Measurements from ENCODE around the gene TNS1. TPM values are rescaled to one million over a fixed set of nuclear protein-coding genes. Genes with fewer than 3 reads are reported as not detected.

Gene TNS1
- total RNA-seq, 1 experiment from 2014 or later, result 3.4 TPM

GRCh38 chr2:217790195-217790594, 212.6 kb downstream of the TNS1 start:
- H2BK12ac ChIP-seq (ENCODE audit: insufficient read length, low read depth, low read length), result no peak overlapping the region
- H3K4me3 Mint-ChIP-seq, result no peak overlapping the region
- H3T11ph ChIP-seq (ENCODE audit: low read length), result no peak overlapping the region
- H3K4me2 ChIP-seq (ENCODE audit: insufficient read depth, insufficient read length, low read length), result no peak overlapping the region
- H2BK5ac ChIP-seq (ENCODE audit: insufficient read length, low read length), result no peak overlapping the region
- no peak overlapping the region for H4K5ac ChIP-seq (ENCODE audit: insufficient read length, low read depth, low read length)
- H3K36me3 Mint-ChIP-seq (ENCODE audit: insufficient read depth in 1 of 3, low read depth in 3 of 3), result peaks cover 0 to 8% (median 0%) of the 10 kb centered on the region in 3 experiments; a peak in 3 of 7 replicates
- H3K9me3 Mint-ChIP-seq, result peaks cover 9 to 13% of the 10 kb centered on the region in 2 experiments
- no peak overlapping the region for H3K27ac ChIP-seq (ENCODE audit: insufficient read length, low read depth, low read length)
- no peak overlapping the region for H3K14ac ChIP-seq (ENCODE audit: insufficient read depth, low read length)
- no peak for DNase-seq
- H3K4me1 Mint-ChIP-seq, result peaks cover 9 to 17% of the 10 kb centered on the region in 2 experiments; a peak in 3 of 4 replicates
- H3K27me3 ChIP-seq (ENCODE audit: insufficient read depth, low read length), result no peaks in the 10 kb centered on the region; the same call in 1 of the 2 replicates
- no peak overlapping the region for H4K91ac ChIP-seq (ENCODE audit: insufficient read length, low read depth, low read length)
- no peaks in the 10 kb centered on the region for H3K79me2 ChIP-seq (ENCODE audit: insufficient read depth, low read length)
- H3K9ac ChIP-seq (ENCODE audit: extremely low read depth, insufficient read length, low read length), result no peak overlapping the region
- no peak overlapping the region for H2BK20ac ChIP-seq (ENCODE audit: low read depth, low read length, poor library complexity, severe bottlenecking)
- H3K23me2 ChIP-seq (ENCODE audit: insufficient read length, low read depth, low read length, poor library complexity, severe bottlenecking), result no peaks in the 10 kb centered on the region
- no peak overlapping the region for H3K56ac ChIP-seq (ENCODE audit: insufficient read length, low read depth, low read length)
- H4K8ac ChIP-seq (replicated peaks; ENCODE audit: insufficient read length, low read depth, low read length), result no peak overlapping the region
- peaks cover 20% of the 10 kb centered on the region for H3K27me3 Mint-ChIP-seq (ENCODE audit: low read depth)
- no peaks in the 10 kb centered on the region for H3K79me1 ChIP-seq (ENCODE audit: insufficient read depth, low read depth, low read length, poor library complexity, severe bottlenecking)
- no peaks in the 10 kb centered on the region for H3K4me1 ChIP-seq (ENCODE audit: insufficient read depth, low read length)
- no peak overlapping the region for H3K4ac ChIP-seq (ENCODE audit: low read depth, low read length)
- no peak for TF ChIP-seq CTCF (conservative IDR thresholded peaks at IDR 0.05)
- H3K23ac ChIP-seq (ENCODE audit: insufficient read length, low read depth, low read length), result no peak overlapping the region
- no peaks in the 10 kb centered on the region for H3K9me3 ChIP-seq (ENCODE audit: control insufficient read depth, low read depth, low read length)
- H2AFZ ChIP-seq (ENCODE audit: low read length), result no peak overlapping the region
- no CpG with 5 or more reads among the region's 10 CpGs for WGBS (ENCODE audit: extremely low coverage, insufficient read length, low lambda C conversion rate)
- no peak overlapping the region for H3K27ac Mint-ChIP-seq
- no peak overlapping the region for H2BK15ac ChIP-seq (ENCODE audit: low read depth, low read length)
- H4K20me1 ChIP-seq (ENCODE audit: control insufficient read depth, insufficient read depth, insufficient read length), result no peaks in the 10 kb centered on the region
- no peak overlapping the region for H2AK5ac ChIP-seq (ENCODE audit: insufficient read length, low read length)
- H3K18ac ChIP-seq (ENCODE audit: insufficient read length, low read depth, low read length), result no peak overlapping the region
- H2BK120ac ChIP-seq (ENCODE audit: low read depth, low read length, poor library complexity, severe bottlenecking), result no peak overlapping the region
